ENCODE measurements around the gene MAP2K2. TPM values are rescaled to one million over a fixed set of nuclear protein-coding genes. Genes with fewer than 3 reads are reported as not detected.
"Not testable (repeated sequence)": the region's sequence is repeated elsewhere in the genome, so short reads cannot be mapped to it uniquely, and the experiment has no call there.

Gene MAP2K2
- 100 to 1,000 TPM; 201 to 238 TPM for total RNA-seq

GRCh38 chr19:4123615-4124568 is at the start of gene MAP2K2:
TSS of gene MAP2K2 (minus strand) at chr19:4124122. CDS start at chr19:4123875, 247 bp downstream.
- H3K36me3 Mint-ChIP-seq, result peaks cover 9% of the 10 kb centered on the region
- peak within 1 kb of the TSS; percentile 87 for H3K27ac Mint-ChIP-seq
- no peaks in the 10 kb centered on the region for H3K27me3 Mint-ChIP-seq
- peak within 1 kb of the TSS; percentile 87 for H3K4me3 Mint-ChIP-seq
- no peaks in the 10 kb centered on the region for H3K9me3 Mint-ChIP-seq (ENCODE audit: low read depth)
- peaks cover 26% of the 10 kb centered on the region for H3K4me1 Mint-ChIP-seq
- ATAC-seq, result peak; percentile 97
- CTCF ChIA-PET, result interaction anchor here (1.0 to 2.6 kb wide), 3 partner anchors 9 to 19 kb away, joined by 3 to 18 read pairs (median 5); no protein-coding TSS in a partner anchor
- peak; percentile 96 for DNase-seq

- peaks cover 4% of the 10 kb centered on the region for H3K4me1 Mint-ChIP-seq
- peaks cover 3% of the 10 kb centered on the region for H3K27me3 Mint-ChIP-seq
- peaks cover 3% of the 10 kb centered on the region for H3K36me3 Mint-ChIP-seq
- CTCF ChIA-PET, result interaction anchor here (1.9 kb wide), 1 partner anchor 32 kb away, joined by 8 read pairs; no protein-coding TSS in a partner anchor
- peak; percentile 75 for DNase-seq
- peak; percentile 87 for ATAC-seq
- H3K9me3 Mint-ChIP-seq (ENCODE audit: low read depth), result no peaks in the 10 kb centered on the region
- H3K27ac Mint-ChIP-seq, result no peak overlapping the region
- no peak overlapping the region for H3K4me3 Mint-ChIP-seq
Measured at GRCh38 chr19:4172861-4173473, 49.0 kb upstream of the MAP2K2 start.

GRCh38 chr19:4171676-4172075 is 47.8 kb upstream of the MAP2K2 start:
- Mint-ChIP-seq H3K27ac (no peak overlapping the region), H3K4me3 (no peak overlapping the region), H3K36me3 (no peaks in the 10 kb centered on the region), H3K27me3 (peaks cover 3% of the 10 kb centered on the region), H3K9me3 (ENCODE audit: low read depth) (no peaks in the 10 kb centered on the region), H3K4me1 (peaks cover 4% of the 10 kb centered on the region)
- no peak for ATAC-seq
- CTCF ChIA-PET, result no interaction called here
- DNase-seq, result no peak

- no peaks in the 10 kb centered on the region for H3K9me3 Mint-ChIP-seq (ENCODE audit: low read depth)
- no peaks in the 10 kb centered on the region for H3K4me1 Mint-ChIP-seq
- CTCF ChIA-PET, result interaction anchor here (1.3 to 1.6 kb wide), 3 partner anchors 10 to 44 kb away, joined by 3 to 4 read pairs (median 3); no protein-coding TSS in a partner anchor
- no peak for DNase-seq
- H3K36me3 Mint-ChIP-seq, result no peaks in the 10 kb centered on the region
- no peaks in the 10 kb centered on the region for H3K27me3 Mint-ChIP-seq
- H3K4me3 Mint-ChIP-seq, result no peak overlapping the region
- no peak for ATAC-seq
- no peak overlapping the region for H3K27ac Mint-ChIP-seq
Measured at GRCh38 chr19:4164262-4164661, 40.3 kb upstream of the MAP2K2 start.

GRCh38 chr19:4161415-4162077 is 37.6 kb upstream of the MAP2K2 start:
- ATAC-seq, result no peak
- H3K27me3 Mint-ChIP-seq, result no peaks in the 10 kb centered on the region
- CTCF ChIA-PET, result interaction anchor here (2.7 kb wide), 1 partner anchor 21 kb away, joined by 17 read pairs; no protein-coding TSS in a partner anchor
- H3K27ac Mint-ChIP-seq, result no peak overlapping the region
- no peaks in the 10 kb centered on the region for H3K4me1 Mint-ChIP-seq
- DNase-seq, result no peak
- no peaks in the 10 kb centered on the region for H3K36me3 Mint-ChIP-seq
- no peak overlapping the region for H3K4me3 Mint-ChIP-seq
- no peaks in the 10 kb centered on the region for H3K9me3 Mint-ChIP-seq (ENCODE audit: low read depth)

- DNase-seq; H3K4me1 Mint-ChIP-seq; H3K4me3 Mint-ChIP-seq; H3K36me3 Mint-ChIP-seq; H3K27ac Mint-ChIP-seq; H3K27me3 Mint-ChIP-seq; H3K9me3 Mint-ChIP-seq (ENCODE audit: low read depth); ATAC-seq: not testable (repeated sequence)
- CTCF ChIA-PET, result interaction anchor here (1.2 to 1.4 kb wide), 2 partner anchors 18 to 109 kb away, joined by 3 to 8 read pairs; no protein-coding TSS in a partner anchor
Measured at GRCh38 chr19:4157971-4158370, 34.0 kb upstream of the MAP2K2 start.

GRCh38 chr19:4157164-4157563 is 33.2 kb upstream of the MAP2K2 start:
- Mint-ChIP-seq H3K4me1 (peaks cover 13% of the 10 kb centered on the region), H3K4me3 (no peak overlapping the region), H3K9me3 (ENCODE audit: low read depth) (no peaks in the 10 kb centered on the region)

GRCh38 chr19:4154571-4155312 is 30.8 kb upstream of the MAP2K2 start:
- ATAC-seq (no peak), DNase-seq (no peak)
- no peaks in the 10 kb centered on the region for H3K36me3 Mint-ChIP-seq
- peaks cover 4% of the 10 kb centered on the region for H3K27me3 Mint-ChIP-seq
- H3K9me3 Mint-ChIP-seq (ENCODE audit: low read depth), result no peaks in the 10 kb centered on the region
- H3K4me1 Mint-ChIP-seq, result peaks cover 16% of the 10 kb centered on the region
- H3K27ac Mint-ChIP-seq, result no peak overlapping the region
- CTCF ChIA-PET, result interaction anchor here (0.6 to 2.2 kb wide), 6 partner anchors 10 to 214 kb away, joined by 3 to 13 read pairs (median 3); partner anchors contain the start of gene EEF2
- no peak overlapping the region for H3K4me3 Mint-ChIP-seq

More at GRCh38 chr19:4157164-4157563, 33.2 kb upstream of the MAP2K2 start:
- H3K27ac Mint-ChIP-seq, result no peak overlapping the region
- ATAC-seq (no peak), DNase-seq (no peak)
- H3K36me3 Mint-ChIP-seq, result no peaks in the 10 kb centered on the region
- H3K27me3 Mint-ChIP-seq, result peaks cover 4% of the 10 kb centered on the region
- CTCF ChIA-PET, result interaction anchor here (1.4 kb wide), 1 partner anchor 17 kb away, joined by 8 read pairs; no protein-coding TSS in a partner anchor

GRCh38 chr19:4152241-4152998 is 28.5 kb upstream of the MAP2K2 start:
- Mint-ChIP-seq H3K4me3 (no peak overlapping the region), H3K4me1 (peaks cover 16% of the 10 kb centered on the region), H3K27me3 (peaks cover 4% of the 10 kb centered on the region), H3K9me3 (ENCODE audit: low read depth) (no peaks in the 10 kb centered on the region), H3K27ac (no peak overlapping the region), H3K36me3 (no peaks in the 10 kb centered on the region)
- DNase-seq (no peak), ATAC-seq (no peak)
- CTCF ChIA-PET, result interaction anchor here (1.2 to 2.2 kb wide), 4 partner anchors 12 to 162 kb away, joined by 3 to 13 read pairs (median 4); no protein-coding TSS in a partner anchor

GRCh38 chr19:4151623-4152022 is 27.7 kb upstream of the MAP2K2 start:
- CTCF ChIA-PET, result no interaction called here
- no peaks in the 10 kb centered on the region for H3K36me3 Mint-ChIP-seq
- peaks cover 16% of the 10 kb centered on the region for H3K4me1 Mint-ChIP-seq
- no peak overlapping the region for H3K4me3 Mint-ChIP-seq
- H3K9me3 Mint-ChIP-seq (ENCODE audit: low read depth), result no peaks in the 10 kb centered on the region
- H3K27me3 Mint-ChIP-seq, result peaks cover 7% of the 10 kb centered on the region
- DNase-seq (no peak), ATAC-seq (no peak)
- H3K27ac Mint-ChIP-seq, result no peak overlapping the region

GRCh38 chr19:4149518-4150288 is 25.8 kb upstream of the MAP2K2 start:
- Mint-ChIP-seq H3K27me3 (peaks cover 8% of the 10 kb centered on the region), H3K4me1 (peaks cover 16% of the 10 kb centered on the region), H3K36me3 (no peaks in the 10 kb centered on the region), H3K27ac (no peak overlapping the region), H3K9me3 (ENCODE audit: low read depth) (no peaks in the 10 kb centered on the region), H3K4me3 (no peak overlapping the region)
- DNase-seq, result no peak
- CTCF ChIA-PET, result interaction anchor here (3.4 kb wide), 1 partner anchor 9 kb away, joined by 15 read pairs; no protein-coding TSS in a partner anchor
- ATAC-seq, result no peak
